SK-N-SH (cell line): ENCODE data around the gene PNMA6E. TPM values are rescaled to one million over a fixed set of nuclear protein-coding genes. Genes with fewer than 3 reads are reported as not detected.

Source experiments
- CTCF ChIA-PET: fragments of 300-600, 350-600 bp; formaldehyde crosslinking; extraction: SDS; loops from one replicate; lab custom pipeline; 2021; lab: Yijun Ruan, JAX
- POLR2A ChIA-PET: fragments of 350-600 bp; sonication (Branson Sonifier 250); formaldehyde crosslinking; extraction: SDS; loops from one replicate; lab custom pipeline; 2020; ENCODE audit warnings: antibody characterized with exemption, inconsistent platforms; lab: Yijun Ruan, JAX
- DNase-seq: peaks from one replicate; pipeline ENCODE4 v3.0.0; 2012
- H2AFZ ChIP-seq: fragments of 200-600 bp; sonication (generic); 2 replicates; pipeline ENCODE4 v1.8.1; 2016; ENCODE audit warnings: antibody characterized with exemption, mild to moderate bottlenecking, low read depth
- H3F3A ChIP-seq: fragments of 200-600 bp; sonication (generic); replicated peaks from 2 replicates; pipeline ENCODE3; 2016; ENCODE audit warnings: antibody characterized with exemption, mild to moderate bottlenecking; ENCODE audit not compliant: insufficient read depth
- H3K27ac ChIP-seq, 2 experiments: fragments of 200-500 bp in 1 of 2; fragments of 200-600 bp in 1 of 2; sonication (Bioruptor generic) in 1 of 2; sonication (generic), shearing (Covaris generic) in 1 of 2; 2 replicates each; pipeline versions ENCODE4 v1.5.1 to v1.6.1; 2014 to 2016; ENCODE audit warnings: low read depth in 2 of 2, inconsistent platforms in 1 of 2, low read length in 1 of 2, mild to moderate bottlenecking in 1 of 2, mixed read lengths in 1 of 2
- H3K27me3 ChIP-seq: fragments of 200-600 bp; sonication (generic), shearing (Covaris generic); 2 replicates; pipeline ENCODE4 v1.6.1; 2016; ENCODE audit warnings: mixed run types; ENCODE audit not compliant: insufficient read depth
- H3K36me3 ChIP-seq, 2 experiments: fragments of 200-500 bp in 1 of 2; fragments of 200-600 bp in 1 of 2; sonication (Bioruptor generic) in 1 of 2; sonication (generic) in 1 of 2; replicated peaks in 1 of 2; 2 replicates each; pipeline versions ENCODE3 to v1.5.1; 2014 to 2016; ENCODE audit warnings: low read length in 1 of 2, mild to moderate bottlenecking in 1 of 2; ENCODE audit not compliant: insufficient read depth in 2 of 2, control insufficient read depth in 1 of 2
- H3K4me1 ChIP-seq, 2 experiments: fragments of 200-500 bp in 1 of 2; fragments of 200-600 bp in 1 of 2; sonication (Bioruptor generic) in 1 of 2; sonication (generic), shearing (Covaris generic) in 1 of 2; 2 replicates each; pipeline versions ENCODE4 v1.5.1 to v1.6.1; 2014 to 2016; ENCODE audit warnings: low read depth in 1 of 2, low read length in 1 of 2, mixed run types in 1 of 2; ENCODE audit not compliant: insufficient read depth in 2 of 2, control insufficient read depth in 1 of 2
- H3K4me2 ChIP-seq: fragments of 200-600 bp; sonication (generic), shearing (Covaris generic); 2 replicates; pipeline ENCODE4 v1.6.1; 2017; ENCODE audit warnings: mixed run types
- H3K4me3 ChIP-seq, 2 experiments: fragments of 200-500 bp in 1 of 2; fragments of 200-600 bp in 1 of 2; sonication (Bioruptor generic) in 1 of 2; sonication (generic), shearing (Covaris generic) in 1 of 2; 2 replicates each; pipeline versions ENCODE4 v1.5.1 to v1.8.1; 2014 to 2016; ENCODE audit warnings: low read depth in 2 of 2, inconsistent platforms in 1 of 2, low read length in 1 of 2, mild to moderate bottlenecking in 1 of 2, mixed read lengths in 1 of 2, moderate library complexity in 1 of 2
- H3K79me2 ChIP-seq: fragments of 200-600 bp; sonication (generic); 2 replicates; pipeline ENCODE4 v1.8.1; 2017; ENCODE audit warnings: mild to moderate bottlenecking; ENCODE audit not compliant: insufficient read depth
- H3K9ac ChIP-seq: fragments of 200-600 bp; sonication (generic); 2 replicates; pipeline ENCODE4 v1.6.1; 2017; ENCODE audit warnings: mixed run types
- H3K9me2 ChIP-seq: fragments of 200-600 bp; sonication (generic); 2 replicates; pipeline ENCODE4 v1.6.1; 2017; ENCODE audit warnings: mixed run types
- H3K9me3 ChIP-seq: fragments of 200-600 bp; sonication (generic); 2 replicates; pipeline ENCODE4 v1.6.1; 2017; ENCODE audit warnings: mixed run types, mild to moderate bottlenecking, moderate library complexity
- H4K20me1 ChIP-seq: fragments of 200-600 bp; sonication (generic); 2 replicates; pipeline ENCODE4 v1.6.1; 2017; ENCODE audit warnings: mild to moderate bottlenecking, mixed run types; ENCODE audit not compliant: insufficient read depth
- ELF1 ChIP-seq: IDR thresholded peaks from 2 replicates; pipeline ENCODE4 v1.4.0; 2012
- EZH2phosphoT487 ChIP-seq: fragments of 200-600 bp; sonication (generic); IDR thresholded peaks from 2 replicates; pipeline ENCODE4 v1.6.1; 2017; ENCODE audit warnings: low read depth, mixed run types, mild to moderate bottlenecking, antibody characterized with exemption, moderate library complexity, borderline replicate concordance
- IRF3 ChIP-seq: fragments of 150-350 bp; IDR thresholded peaks from 2 replicates; pipeline ENCODE4 v1.6.1; 2016; ENCODE audit warnings: mild to moderate bottlenecking, low read depth, low read length
- MAX ChIP-seq: IDR thresholded peaks from 2 replicates; pipeline ENCODE4 v1.4.0; 2012; ENCODE audit warnings: low read depth
- POLR2AphosphoS5 ChIP-seq: IDR thresholded peaks from 2 replicates; pipeline ENCODE4 v1.6.1; 2012; ENCODE audit warnings: low read depth, low read length
- RAD21 ChIP-seq: IDR thresholded peaks from 2 replicates; pipeline ENCODE4 v1.6.1; 2012; ENCODE audit warnings: mild to moderate bottlenecking, low read length
- RCOR1 ChIP-seq: fragments of 150-350 bp; IDR thresholded peaks from 2 replicates; pipeline ENCODE4 v1.6.1; 2017; ENCODE audit warnings: antibody characterized with exemption, low read length
- USF1 ChIP-seq: IDR thresholded peaks from 2 replicates; pipeline ENCODE4 v1.4.0; 2012; ENCODE audit warnings: low read depth, borderline replicate concordance
- USF2 ChIP-seq: fragments of 150-350 bp; IDR thresholded peaks from 2 replicates; pipeline ENCODE4 v1.6.1; 2017; ENCODE audit warnings: antibody characterized with exemption, low read length, low read depth, borderline replicate concordance
- YY1 ChIP-seq: IDR thresholded peaks from 2 replicates; pipeline ENCODE4 v1.4.0; 2012; ENCODE audit warnings: low read depth, mild to moderate bottlenecking
- ZBTB33 ChIP-seq: IDR thresholded peaks from 2 replicates; pipeline ENCODE4 v1.4.0; 2012; ENCODE audit warnings: low read depth, borderline replicate concordance
- WGBS: methylation state at CpG from one replicate; pipeline ENCODE4 v1.1.6; 2017; ENCODE audit warnings: low lambda C conversion rate; 5-methylcytosine and 5-hydroxymethylcytosine counted together
- polyA plus RNA-seq, 3 experiments: library from polyadenylated mRNA; depleted of rRNA; stranded (reverse); fragments of >200 nt; gene quantifications; 2 replicates each; pipeline ENCODE4 v1.2.3, GENCODE V29; 2012

The PNMA6E gene
- polyA plus RNA-seq, 1 of the 3 experiments (the other 2 are of a cell fraction) = not detected

GRCh38 chrX:153445106-153445855 lies 44.1 kb upstream of the PNMA6E start:
- peaks cover 34% of the 10 kb centered on the region for H3K27me3 ChIP-seq
- H4K20me1 ChIP-seq = no peaks in the 10 kb centered on the region
- no peak overlapping the region for H3K27ac ChIP-seq
- H3K9ac ChIP-seq = no peak overlapping the region
- H2AFZ ChIP-seq = no peak overlapping the region
- H3K4me2 ChIP-seq = no peak overlapping the region
- H3K4me1 ChIP-seq = no peaks in the 10 kb centered on the region
- ChIA-PET CTCF (interaction anchor here (0.6 to 2.4 kb wide), 6 partner anchors 16 to 63 kb away, joined by 3 to 13 read pairs (median 3); partner anchors contain the start of gene HAUS7), POLR2A (no interaction called here)
- no peaks in the 10 kb centered on the region for H3F3A ChIP-seq
- DNase-seq = no peak
- H3K36me3 ChIP-seq = no peaks in the 10 kb centered on the region
- no peaks in the 10 kb centered on the region for H3K79me2 ChIP-seq
- H3K9me3 ChIP-seq = no peaks in the 10 kb centered on the region
- H3K9me2 ChIP-seq = no peaks in the 10 kb centered on the region
- TF ChIP-seq RCOR1 (no peak), YY1 (no peak), USF1 (no peak), POLR2AphosphoS5 (no peak), RAD21 (no peak), ELF1 (no peak), IRF3 (no peak), MAX (no peak), EZH2phosphoT487 (no peak)
- no peak overlapping the region for H3K4me3 ChIP-seq
- WGBS = 57% methylated on average over 12 of the region's 35 CpGs

GRCh38 chrX:153444333-153445011 lies 43.3 kb upstream of the PNMA6E start:
- H3K9me3 ChIP-seq = no peaks in the 10 kb centered on the region
- H3K4me2 ChIP-seq = no peak overlapping the region
- H3K79me2 ChIP-seq = no peaks in the 10 kb centered on the region
- WGBS = 53% methylated on average over 12 of the region's 37 CpGs
- no peaks in the 10 kb centered on the region for H4K20me1 ChIP-seq
- H3K4me3 ChIP-seq = no peak overlapping the region
- no peaks in the 10 kb centered on the region for H3K36me3 ChIP-seq
- H3K27ac ChIP-seq = no peak overlapping the region
- no peak for DNase-seq
- no peaks in the 10 kb centered on the region for H3K9me2 ChIP-seq
- H3K9ac ChIP-seq = no peak overlapping the region
- peaks cover 30% of the 10 kb centered on the region for H3K27me3 ChIP-seq
- H2AFZ ChIP-seq = no peak overlapping the region
- no peaks in the 10 kb centered on the region for H3F3A ChIP-seq
- ChIA-PET POLR2A (no interaction called here), CTCF (interaction anchor here (1.2 to 2.4 kb wide), 3 partner anchors 16 to 63 kb away, joined by 3 to 13 read pairs (median 3); partner anchors contain the start of gene HAUS7)
- no peaks in the 10 kb centered on the region for H3K4me1 ChIP-seq
- no peak for TF ChIP-seq ZBTB33
- no peak for TF ChIP-seq USF2
